Measurements from ENCODE around the gene DCLK3. TPM values are rescaled to one million over a fixed set of nuclear protein-coding genes. Genes with fewer than 3 reads are reported as not detected.

DCLK3 gene
- total and polyA plus RNA-seq, 10 of the 15 experiments (the other 5 are each of a cell fraction or from before 2014, with no cell fraction given), result not detected

DNA sequence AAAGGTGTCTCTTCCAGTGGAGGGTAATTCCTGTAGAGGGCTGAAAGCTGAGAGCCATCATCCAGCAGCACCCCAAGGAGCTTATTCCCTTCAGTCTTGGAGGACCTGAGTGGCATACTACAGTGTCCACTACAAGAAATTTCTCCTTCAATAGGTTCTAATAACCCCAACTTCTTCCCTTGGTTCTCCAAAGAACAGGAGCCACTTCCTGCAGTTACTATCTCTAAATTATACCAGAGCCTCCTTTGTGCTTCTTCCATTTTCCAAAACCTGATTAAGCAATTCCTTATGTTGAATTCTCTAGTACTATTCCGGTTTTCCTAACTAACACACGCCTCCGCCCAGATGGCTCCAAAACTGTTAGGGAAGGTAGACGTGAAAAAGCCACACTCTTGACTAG is 50.4 kb downstream of the DCLK3 start (continued):
- TF ChIP-seq WRNIP1 (IDR thresholded peaks at IDR 0.05; ENCODE audit: borderline replicate concordance, low read depth, low read length) (no peak), ELK1 (IDR thresholded peaks at IDR 0.05; ENCODE audit: low read depth, low read length) (no peak), POU2F2 (IDR thresholded peaks at IDR 0.05; ENCODE audit: borderline replicate concordance, low read depth, low read length) (no peak)

GRCh38 chr3:36710606-36711005 is 53.7 kb downstream of the DCLK3 start:
- WGBS (ENCODE audit: insufficient coverage, insufficient replicate concordance, low lambda C conversion rate, missing lambda C conversion rate), result 0% methylated on average over 2 of the region's 2 CpGs
- intact Hi-C loops (cut with micrococcal nuclease; ENCODE audit: unreplicated experiment) (no loop called here), in situ Hi-C loops (cut with MboI) (no loop called here)
- POLR2A ChIA-PET, result no interaction called here
- H3K79me2 ChIP-seq (ENCODE audit: control insufficient read depth, insufficient read depth, low read length), result no peaks in the 10 kb centered on the region
- SMC1A ChIA-PET (ENCODE audit: uncharacterized antibody, unreplicated experiment), result interaction anchor here (0.6 kb wide), 1 partner anchor 41 kb away, joined by 3 read pairs; no protein-coding TSS in a partner anchor
- BruUV-seq (replicated peaks), result no TSS peak
- RAD21 ChIA-PET (ENCODE audit: unreplicated experiment), result no interaction called here
- H3K27ac ChIP-seq (ENCODE audit: control insufficient read depth, insufficient read depth), result no peak overlapping the region
- H4K20me1 ChIP-seq (ENCODE audit: control insufficient read depth, insufficient read depth), result no peaks in the 10 kb centered on the region
- FAIRE-seq (no peak), DNase-seq (ENCODE audit: low read depth, low spot score) (no peak), ATAC-seq (no peak)
- H3K4me3 ChIP-seq, result no peak overlapping the region
- H3K4me1 ChIP-seq (ENCODE audit: control insufficient read depth, insufficient read depth, low read length), result no peaks in the 10 kb centered on the region
- H3K27me3 ChIP-seq (replicated peaks in 1 of 2; ENCODE audit: control insufficient read depth in 2 of 2, insufficient read depth in 2 of 2, low read length in 1 of 2), result peaks cover 0 to 2% of the 10 kb centered on the region in 2 experiments; a peak in 2 of 4 replicates
- no peak overlapping the region for H3K9ac ChIP-seq (ENCODE audit: control insufficient read depth, insufficient read depth, low read length)
- TF ChIP-seq IKZF2 (IDR thresholded peaks at IDR 0.05) (no peak), CHD2 (IDR thresholded peaks at IDR 0.05; ENCODE audit: borderline replicate concordance, low read depth, low read length) (no peak), SREBF1 (IDR thresholded peaks at IDR 0.05; ENCODE audit: low read length) (no peak), IKZF1 (conservative IDR thresholded peaks at IDR 0.05) (no peak)
- TF ChIP-seq, protein P1, sequence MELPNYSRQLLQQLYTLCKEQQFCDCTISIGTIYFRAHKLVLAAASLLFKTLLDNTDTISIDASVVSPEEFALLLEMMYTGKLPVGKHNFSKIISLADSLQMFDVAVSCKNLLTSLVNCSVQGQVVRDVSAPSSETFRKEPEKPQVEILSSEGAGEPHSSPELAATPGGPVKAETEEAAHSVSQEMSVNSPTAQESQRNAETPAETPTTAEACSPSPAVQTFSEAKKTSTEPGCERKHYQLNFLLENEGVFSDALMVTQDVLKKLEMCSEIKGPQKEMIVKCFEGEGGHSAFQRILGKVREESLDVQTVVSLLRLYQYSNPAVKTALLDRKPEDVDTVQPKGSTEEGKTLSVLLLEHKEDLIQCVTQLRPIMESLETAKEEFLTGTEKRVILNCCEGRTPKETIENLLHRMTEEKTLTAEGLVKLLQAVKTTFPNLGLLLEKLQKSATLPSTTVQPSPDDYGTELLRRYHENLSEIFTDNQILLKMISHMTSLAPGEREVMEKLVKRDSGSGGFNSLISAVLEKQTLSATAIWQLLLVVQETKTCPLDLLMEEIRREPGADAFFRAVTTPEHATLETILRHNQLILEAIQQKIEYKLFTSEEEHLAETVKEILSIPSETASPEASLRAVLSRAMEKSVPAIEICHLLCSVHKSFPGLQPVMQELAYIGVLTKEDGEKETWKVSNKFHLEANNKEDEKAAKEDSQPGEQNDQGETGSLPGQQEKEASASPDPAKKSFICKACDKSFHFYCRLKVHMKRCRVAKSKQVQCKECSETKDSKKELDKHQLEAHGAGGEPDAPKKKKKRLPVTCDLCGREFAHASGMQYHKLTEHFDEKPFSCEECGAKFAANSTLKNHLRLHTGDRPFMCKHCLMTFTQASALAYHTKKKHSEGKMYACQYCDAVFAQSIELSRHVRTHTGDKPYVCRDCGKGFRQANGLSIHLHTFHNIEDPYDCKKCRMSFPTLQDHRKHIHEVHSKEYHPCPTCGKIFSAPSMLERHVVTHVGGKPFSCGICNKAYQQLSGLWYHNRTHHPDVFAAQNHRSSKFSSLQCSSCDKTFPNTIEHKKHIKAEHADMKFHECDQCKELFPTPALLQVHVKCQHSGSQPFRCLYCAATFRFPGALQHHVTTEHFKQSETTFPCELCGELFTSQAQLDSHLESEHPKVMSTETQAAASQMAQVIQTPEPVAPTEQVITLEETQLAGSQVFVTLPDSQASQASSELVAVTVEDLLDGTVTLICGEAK (IDR thresholded peaks at IDR 0.05; ENCODE audit: borderline replicate concordance), result no peak
- H3K9me3 ChIP-seq (replicated peaks; ENCODE audit: control insufficient read depth, insufficient read depth, low read length), result no peaks in the 10 kb centered on the region
- H3K4me2 ChIP-seq (ENCODE audit: control insufficient read depth, insufficient read depth), result no peak overlapping the region
- no peak overlapping the region for H2AFZ ChIP-seq (ENCODE audit: control insufficient read depth, low read depth, low read length)
- CTCF ChIA-PET, result interaction anchor here (1.2 kb wide), 1 partner anchor 802 kb away, joined by 3 read pairs; no protein-coding TSS in a partner anchor
- H3K36me3 ChIP-seq (ENCODE audit: control insufficient read depth in 2 of 2, insufficient read depth in 2 of 2, low read length in 1 of 2), result no peaks in the 10 kb centered on the region
